GM12878 (cell line): ENCODE measurements around the gene S1PR3. TPM values are rescaled to one million over a fixed set of nuclear protein-coding genes. Genes with fewer than 3 reads are reported as not detected.

Experiments
- ATAC-seq: fragments of 200-7000 bp; cut with Tn5 transposase; 3 replicates; pipeline ENCODE4 v1.9.1; 2020; ENCODE audit warnings: mild to moderate bottlenecking, moderate library complexity
- BruUV-seq: library from RNA; stranded (reverse); fragments of 400-500 nt; replicated peaks from 2 replicates; lab custom pipeline; 2021; lab: Mats Ljungman, UMichigan
- CTCF ChIA-PET: fragments of 300-600 bp; sonication (Branson Sonifier 250); formaldehyde crosslinking; extraction: SDS; loops from one replicate; lab custom pipeline; 2021; ENCODE audit warnings: inconsistent platforms; lab: Yijun Ruan, JAX
- POLR2A ChIA-PET: fragments of 350-600 bp; formaldehyde crosslinking; extraction: SDS; loops from one replicate; lab custom pipeline; 2021; ENCODE audit warnings: inconsistent platforms; lab: Charles Lee
- RAD21 ChIA-PET: fragments of 300-600 bp; sonication (Branson Sonifier 250); formaldehyde crosslinking; loops from one replicate; lab custom pipeline; 2023; ENCODE audit warnings: antibody characterized with exemption; ENCODE audit not compliant: unreplicated experiment; lab: Charles Lee
- SMC1A ChIA-PET: fragments of 300-600 bp; sonication (Branson Sonifier 250); formaldehyde crosslinking; loops from one replicate; lab custom pipeline; 2023; ENCODE audit not compliant: unreplicated experiment, uncharacterized antibody; lab: Charles Lee
- DNase-seq: peaks from one replicate; pipeline ENCODE4 v3.0.0-alpha.2; 2011; ENCODE audit warnings: low read depth, low spot score
- FAIRE-seq: peaks from 3 replicates; lab custom pipeline; 2011; peaks lifted over from hg19 to GRCh38; lab: Jason Lieb, UNC
- H2AFZ ChIP-seq: 2 replicates; pipeline ENCODE4 v1.6.0; 2011; ENCODE audit warnings: low read depth, low read length, control low read depth; ENCODE audit not compliant: control insufficient read depth
- H3K27ac ChIP-seq: 2 replicates; pipeline ENCODE4 v1.5.1; 2011; ENCODE audit warnings: control low read depth; ENCODE audit not compliant: control insufficient read depth, insufficient read depth
- H3K27me3 ChIP-seq, 2 experiments: replicated peaks in 1 of 2; 2 replicates each; pipeline versions ENCODE4 v1.6.0 to v1.6.1; 2011; ENCODE audit warnings: low read length in 1 of 2; ENCODE audit not compliant: control insufficient read depth in 2 of 2, insufficient read depth in 2 of 2
- H3K36me3 ChIP-seq, 2 experiments: 2 replicates each; pipeline ENCODE4 v1.5.1; 2011; ENCODE audit warnings: low read length in 1 of 2; ENCODE audit not compliant: control insufficient read depth in 2 of 2, insufficient read depth in 2 of 2
- H3K4me1 ChIP-seq: 2 replicates; pipeline ENCODE4 v1.6.1; 2011; ENCODE audit warnings: mild to moderate bottlenecking, low read length, moderate library complexity, mixed read lengths; ENCODE audit not compliant: control insufficient read depth, insufficient read depth
- H3K4me2 ChIP-seq: 2 replicates; pipeline ENCODE4 v1.6.0; 2011; ENCODE audit warnings: control low read depth; ENCODE audit not compliant: control insufficient read depth, insufficient read depth
- H3K4me3 ChIP-seq: fragments of 200-600 bp; sonication (generic); 2 replicates; pipeline ENCODE4 v1.5.1; 2016
- H3K79me2 ChIP-seq: 2 replicates; pipeline ENCODE4 v1.6.0; 2011; ENCODE audit warnings: low read length; ENCODE audit not compliant: control insufficient read depth, insufficient read depth
- H3K9ac ChIP-seq: 2 replicates; pipeline ENCODE4 v1.8.0; 2011; ENCODE audit warnings: low read length, control low read depth, mixed read lengths; ENCODE audit not compliant: control insufficient read depth, insufficient read depth
- H3K9me3 ChIP-seq: replicated peaks from 3 replicates; pipeline ENCODE4 v1.5.1; 2011; ENCODE audit warnings: mild to moderate bottlenecking, low read length; ENCODE audit not compliant: control insufficient read depth, insufficient read depth
- H4K20me1 ChIP-seq: 2 replicates; pipeline ENCODE4 v1.6.0; 2011; ENCODE audit not compliant: control insufficient read depth, insufficient read depth
- IRF4 ChIP-seq: IDR thresholded peaks from 2 replicates; pipeline ENCODE4 v1.6.1; 2011; ENCODE audit warnings: low read depth, low read length
- LARP7 ChIP-seq: fragments of 450-650 bp; IDR thresholded peaks from 2 replicates; pipeline ENCODE4 v1.6.1; 2017; ENCODE audit warnings: mild to moderate bottlenecking
- NFYA ChIP-seq: IDR thresholded peaks from 2 replicates; pipeline ENCODE4 v1.6.1; 2011; ENCODE audit warnings: low read depth, mild to moderate bottlenecking, low read length, improper control_type of control experiment, borderline replicate concordance
- PAX8 ChIP-seq: fragments of 450-650 bp; IDR thresholded peaks from 2 replicates; pipeline ENCODE4 v1.6.1; 2017; ENCODE audit warnings: mild to moderate bottlenecking, moderate library complexity
- RAD51 ChIP-seq: fragments of 450-650 bp; IDR thresholded peaks from 2 replicates; pipeline ENCODE4 v1.6.1; 2016; ENCODE audit warnings: moderate library complexity, mild to moderate bottlenecking, inconsistent platforms
- RBBP5 ChIP-seq: fragments of 200-600 bp; sonication (generic); conservative IDR thresholded peaks from 2 replicates; pipeline ENCODE4 v1.6.1; 2016
- RCOR1 ChIP-seq: conservative IDR thresholded peaks from 2 replicates; pipeline ENCODE4 v1.6.1; 2012; ENCODE audit warnings: low read depth, low read length, improper control_type of control experiment
- RELA ChIP-seq: fragments of 450-650 bp; IDR thresholded peaks from 2 replicates; pipeline ENCODE4 v1.8.0; 2014; ENCODE audit warnings: borderline replicate concordance; ENCODE audit not compliant: partially characterized antibody
- RUNX3 ChIP-seq: IDR thresholded peaks from 2 replicates; pipeline ENCODE4 v1.6.1; 2012; ENCODE audit warnings: low read length, inconsistent platforms
- SMAD5 ChIP-seq: IDR thresholded peaks from 2 replicates; pipeline ENCODE4 v1.6.1; 2016; ENCODE audit warnings: antibody characterized with exemption, low read depth
- SMC3 ChIP-seq: IDR thresholded peaks from 2 replicates; pipeline ENCODE4 v1.6.1; 2011; ENCODE audit warnings: low read length, improper control_type of control experiment, borderline replicate concordance
- SRF ChIP-seq, 2 experiments: IDR thresholded peaks; 2 replicates each; pipeline ENCODE4 v1.6.1; 2011; ENCODE audit warnings: low read depth in 2 of 2, low read length in 2 of 2, mild to moderate bottlenecking in 1 of 2, moderate library complexity in 1 of 2
- TBL1XR1 ChIP-seq: IDR thresholded peaks from 2 replicates; pipeline ENCODE4 v1.6.1; 2012; ENCODE audit warnings: low read depth, low read length, improper control_type of control experiment
- ZNF217 ChIP-seq: fragments of 450-650 bp; IDR thresholded peaks from 2 replicates; pipeline ENCODE4 v1.6.1; 2017; ENCODE audit warnings: antibody characterized with exemption, mild to moderate bottlenecking
- ZNF274 ChIP-seq: IDR thresholded peaks from one replicate; pipeline ENCODE4 v1.8.0; 2011; ENCODE audit not compliant: insufficient read length, insufficient read depth
- WGBS: methylation state at CpG from one replicate; pipeline ENCODE4 v1.1.6; 2016; ENCODE audit warnings: low lambda C conversion rate; ENCODE audit not compliant: insufficient replicate concordance, insufficient coverage; ENCODE audit errors: missing lambda C conversion rate; 5-methylcytosine and 5-hydroxymethylcytosine counted together
- in situ Hi-C: fragments of 300-500 bp; cut with MboI; formaldehyde crosslinking; loops from 9 replicates; pipeline ENCODE4 v1.14.3; 2018; ENCODE audit warnings: mixed read lengths
- intact Hi-C: fragments of 100-400 bp; cut with micrococcal nuclease; formaldehyde crosslinking; loops from one replicate; pipeline ENCODE4 v1.14.2; 2022; ENCODE audit not compliant: unreplicated experiment
- polyA plus RNA-seq, 11 experiments: library from polyadenylated mRNA; depleted of rRNA in 4 of 11; unstranded in 6 of 11; stranded (reverse) in 5 of 11; fragments of >200 nt; fragmentation: Nextera tagmentation in 4 of 11; fragmentation: Illumina TruSeq in 1 of 11; extraction: Ambion mirVana in 4 of 11; extraction: Trizol in 1 of 11; gene quantifications; 1 replicate in 1 of 11; 2 replicates in 10 of 11; pipeline versions ENCODE4 v1.2.1 to v1.2.3, GENCODE V29; 2011 to 2016; ENCODE audit warnings: inconsistent platforms in 2 of 11, missing spikeins in 2 of 11, low read depth in 1 of 11
- total RNA-seq, 4 experiments: library from RNA; depleted of rRNA in 3 of 4; stranded (reverse); fragments of >200 nt in 3 of 4; fragmentation: Illumina TruSeq in 1 of 4; extraction: Trizol in 1 of 4; gene quantifications; 2 replicates each; pipeline versions ENCODE4 v1.2.1 to v1.2.3, GENCODE V29; 2013 to 2021
- TF ChIP-seq, protein P1 (sequence below): fragments of 450-650 bp; IDR thresholded peaks from 2 replicates; pipeline ENCODE4 v1.6.1; 2016; ENCODE audit warnings: mild to moderate bottlenecking
- TF ChIP-seq, protein P2 (sequence below): fragments of 450-650 bp; IDR thresholded peaks from 2 replicates; pipeline ENCODE4 v1.6.1; 2017; ENCODE audit warnings: low read depth, mild to moderate bottlenecking, moderate library complexity
- TF ChIP-seq, protein P3 (sequence below): IDR thresholded peaks from 2 replicates; pipeline ENCODE4 v1.6.1; 2012; ENCODE audit warnings: low read depth, low read length, improper control_type of control experiment
- TF ChIP-seq, protein P4 (sequence below): IDR thresholded peaks from 2 replicates; pipeline ENCODE4 v1.6.1; 2011; ENCODE audit warnings: low read depth, low read length, improper control_type of control experiment, borderline replicate concordance

Gene S1PR3
- total and polyA plus RNA-seq, 10 of the 15 experiments (the other 5 are each of a cell fraction or from before 2014, with no cell fraction given): 0.01 to 0.18 (median 0.01) TPM; not detected in 7

DNA sequence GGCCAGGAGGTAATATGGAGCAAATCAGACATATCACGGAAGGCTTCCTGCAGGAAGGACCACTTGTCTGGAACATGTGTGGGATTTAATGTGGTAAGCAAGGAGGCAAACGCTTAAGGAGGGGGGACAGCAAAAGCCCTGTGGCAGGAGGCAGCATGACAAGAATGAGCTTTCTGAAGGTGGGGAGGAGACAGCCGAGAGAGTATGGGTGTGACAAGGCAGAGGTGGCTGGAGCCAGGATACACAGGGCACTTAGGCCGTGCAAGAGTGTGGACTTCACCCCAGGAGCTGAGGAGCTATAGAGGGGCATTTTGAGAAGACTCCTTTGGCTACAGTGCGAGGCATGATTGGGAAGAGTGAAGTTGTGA, 14.4 kb upstream of the S1PR3 start:
- ChIA-PET POLR2A (no interaction called here), RAD21 (no interaction called here), CTCF (no interaction called here), SMC1A (no interaction called here)
- no TSS peak for BruUV-seq
- Histone ChIP-seq H3K27ac (no peak overlapping the region), H3K4me3 (no peak overlapping the region), H3K4me2 (no peak overlapping the region), H4K20me1 (no peaks in the 10 kb centered on the region), H3K9ac (no peak overlapping the region), H3K4me1 (no peaks in the 10 kb centered on the region), H3K79me2 (no peaks in the 10 kb centered on the region), H3K36me3 (no peaks in the 10 kb centered on the region), H3K9me3 (no peaks in the 10 kb centered on the region), H3K27me3 (no peaks in the 10 kb centered on the region; a peak in 1 of 4 replicates), H2AFZ (no peak overlapping the region)
- in situ Hi-C loops (no loop called here), intact Hi-C loops (no loop called here)
- no peak for FAIRE-seq
- TF ChIP-seq SMAD5: no peak
- TF ChIP-seq RELA: no peak
- no peak for TF ChIP-seq TBL1XR1
- TF ChIP-seq NFYA: no peak
- TF ChIP-seq LARP7: no peak
- TF ChIP-seq RUNX3: no peak
- no peak for TF ChIP-seq ZNF274
- no peak for TF ChIP-seq ZNF217
- TF ChIP-seq RAD51: no peak
- no peak for TF ChIP-seq SMC3
- TF ChIP-seq, protein P1, sequence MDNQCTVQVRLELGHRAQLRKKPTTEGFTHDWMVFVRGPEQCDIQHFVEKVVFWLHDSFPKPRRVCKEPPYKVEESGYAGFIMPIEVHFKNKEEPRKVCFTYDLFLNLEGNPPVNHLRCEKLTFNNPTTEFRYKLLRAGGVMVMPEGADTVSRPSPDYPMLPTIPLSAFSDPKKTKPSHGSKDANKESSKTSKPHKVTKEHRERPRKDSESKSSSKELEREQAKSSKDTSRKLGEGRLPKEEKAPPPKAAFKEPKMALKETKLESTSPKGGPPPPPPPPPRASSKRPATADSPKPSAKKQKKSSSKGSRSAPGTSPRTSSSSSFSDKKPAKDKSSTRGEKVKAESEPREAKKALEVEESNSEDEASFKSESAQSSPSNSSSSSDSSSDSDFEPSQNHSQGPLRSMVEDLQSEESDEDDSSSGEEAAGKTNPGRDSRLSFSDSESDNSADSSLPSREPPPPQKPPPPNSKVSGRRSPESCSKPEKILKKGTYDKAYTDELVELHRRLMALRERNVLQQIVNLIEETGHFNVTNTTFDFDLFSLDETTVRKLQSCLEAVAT: no peak
- no peak for TF ChIP-seq RBBP5
- TF ChIP-seq RCOR1: no peak
- TF ChIP-seq, protein P2, sequence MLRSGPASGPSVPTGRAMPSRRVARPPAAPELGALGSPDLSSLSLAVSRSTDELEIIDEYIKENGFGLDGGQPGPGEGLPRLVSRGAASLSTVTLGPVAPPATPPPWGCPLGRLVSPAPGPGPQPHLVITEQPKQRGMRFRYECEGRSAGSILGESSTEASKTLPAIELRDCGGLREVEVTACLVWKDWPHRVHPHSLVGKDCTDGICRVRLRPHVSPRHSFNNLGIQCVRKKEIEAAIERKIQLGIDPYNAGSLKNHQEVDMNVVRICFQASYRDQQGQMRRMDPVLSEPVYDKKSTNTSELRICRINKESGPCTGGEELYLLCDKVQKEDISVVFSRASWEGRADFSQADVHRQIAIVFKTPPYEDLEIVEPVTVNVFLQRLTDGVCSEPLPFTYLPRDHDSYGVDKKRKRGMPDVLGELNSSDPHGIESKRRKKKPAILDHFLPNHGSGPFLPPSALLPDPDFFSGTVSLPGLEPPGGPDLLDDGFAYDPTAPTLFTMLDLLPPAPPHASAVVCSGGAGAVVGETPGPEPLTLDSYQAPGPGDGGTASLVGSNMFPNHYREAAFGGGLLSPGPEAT: no peak
- no peak for TF ChIP-seq SRF (IDR thresholded peaks at IDR 0.05; ENCODE audit: low read depth in 2 of 2, low read length in 2 of 2)
- TF ChIP-seq, protein P3, sequence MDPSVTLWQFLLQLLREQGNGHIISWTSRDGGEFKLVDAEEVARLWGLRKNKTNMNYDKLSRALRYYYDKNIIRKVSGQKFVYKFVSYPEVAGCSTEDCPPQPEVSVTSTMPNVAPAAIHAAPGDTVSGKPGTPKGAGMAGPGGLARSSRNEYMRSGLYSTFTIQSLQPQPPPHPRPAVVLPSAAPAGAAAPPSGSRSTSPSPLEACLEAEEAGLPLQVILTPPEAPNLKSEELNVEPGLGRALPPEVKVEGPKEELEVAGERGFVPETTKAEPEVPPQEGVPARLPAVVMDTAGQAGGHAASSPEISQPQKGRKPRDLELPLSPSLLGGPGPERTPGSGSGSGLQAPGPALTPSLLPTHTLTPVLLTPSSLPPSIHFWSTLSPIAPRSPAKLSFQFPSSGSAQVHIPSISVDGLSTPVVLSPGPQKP: no peak
- TF ChIP-seq, protein P4, sequence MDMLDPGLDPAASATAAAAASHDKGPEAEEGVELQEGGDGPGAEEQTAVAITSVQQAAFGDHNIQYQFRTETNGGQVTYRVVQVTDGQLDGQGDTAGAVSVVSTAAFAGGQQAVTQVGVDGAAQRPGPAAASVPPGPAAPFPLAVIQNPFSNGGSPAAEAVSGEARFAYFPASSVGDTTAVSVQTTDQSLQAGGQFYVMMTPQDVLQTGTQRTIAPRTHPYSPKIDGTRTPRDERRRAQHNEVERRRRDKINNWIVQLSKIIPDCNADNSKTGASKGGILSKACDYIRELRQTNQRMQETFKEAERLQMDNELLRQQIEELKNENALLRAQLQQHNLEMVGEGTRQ: no peak
- no peak for TF ChIP-seq PAX8
- no peak for TF ChIP-seq IRF4
- WGBS: 30% methylated on average over 5 of the region's 5 CpGs
- ATAC-seq: no peak
- no peak for DNase-seq
